ENCODE measurements around the gene DAAM2. TPM values are rescaled to one million over a fixed set of nuclear protein-coding genes. Genes with fewer than 3 reads are reported as not detected.

The DAAM2 gene
- total and polyA plus RNA-seq, 2 donors (not counting 1 experiment from before 2014, with no cell fraction given), result 41.5 to 48.2 TPM

- no peak overlapping the region for H2AFZ ChIP-seq (ENCODE audit: low read length)
- H3K4me2 ChIP-seq (ENCODE audit: extremely low read depth, insufficient read depth, low read length), result no peak overlapping the region
- peaks cover 10% of the 10 kb centered on the region for H3K36me3 ChIP-seq (ENCODE audit: control insufficient read depth, insufficient read depth, low read length)
- no peaks in the 10 kb centered on the region for H3K4me1 ChIP-seq (ENCODE audit: control insufficient read depth, extremely low read depth, insufficient read depth, low read length)
- H4K20me1 ChIP-seq (ENCODE audit: control insufficient read depth, extremely low read depth, insufficient read depth, low read length), result no peaks in the 10 kb centered on the region
- no peak for DNase-seq (ENCODE audit: low read depth in 2 of 2)
- no peaks in the 10 kb centered on the region for H3K79me2 ChIP-seq (ENCODE audit: control insufficient read depth, insufficient read depth, low read length)
- TF ChIP-seq CTCF (conservative IDR thresholded peaks at IDR 0.05 in 1 of 2, IDR thresholded peaks at IDR 0.05 in 1 of 2; ENCODE audit: low read depth in 1 of 2, low read length in 2 of 2) (no peak), EZH2 (IDR thresholded peaks at IDR 0.05; ENCODE audit: low read length, missing control alignments) (no peak)
- no peak overlapping the region for H3K4me3 ChIP-seq (replicated peaks in 1 of 4; ENCODE audit: control extremely low read depth in 1 of 4, insufficient read depth in 1 of 4, low read depth in 3 of 4, low read length in 4 of 4)
- H3K9ac ChIP-seq (ENCODE audit: insufficient read depth, low read length), result no peak overlapping the region
- no peak overlapping the region for H3K27ac ChIP-seq (ENCODE audit: insufficient read depth, low read length)
- no peaks in the 10 kb centered on the region for H3K9me3 ChIP-seq (ENCODE audit: control insufficient read depth, insufficient read depth, low read depth, low read length)
- no peaks in the 10 kb centered on the region for H3K27me3 ChIP-seq (ENCODE audit: control insufficient read depth, insufficient read depth, low read length)
These were observed 110.8 kb downstream of the DAAM2 start for GRCh38 chr6:39902786-39903465.

GRCh38 chr6:39903656-39904055 lies 111.5 kb downstream of the DAAM2 start:
- Histone ChIP-seq H3K27me3 (ENCODE audit: control insufficient read depth, insufficient read depth, low read length) (no peaks in the 10 kb centered on the region), H3K4me1 (ENCODE audit: control insufficient read depth, extremely low read depth, insufficient read depth, low read length) (no peaks in the 10 kb centered on the region), H3K9me3 (ENCODE audit: control insufficient read depth, insufficient read depth, low read depth, low read length) (no peaks in the 10 kb centered on the region), H2AFZ (ENCODE audit: low read length) (no peak overlapping the region), H3K36me3 (ENCODE audit: control insufficient read depth, insufficient read depth, low read length) (peaks cover 10% of the 10 kb centered on the region), H3K9ac (ENCODE audit: insufficient read depth, low read length) (no peak overlapping the region), H4K20me1 (ENCODE audit: control insufficient read depth, extremely low read depth, insufficient read depth, low read length) (no peaks in the 10 kb centered on the region), H3K4me3 (replicated peaks in 1 of 4; ENCODE audit: control extremely low read depth in 1 of 4, insufficient read depth in 1 of 4, low read depth in 3 of 4, low read length in 4 of 4) (no peak overlapping the region), H3K79me2 (ENCODE audit: control insufficient read depth, insufficient read depth, low read length) (no peaks in the 10 kb centered on the region), H3K27ac (ENCODE audit: insufficient read depth, low read length) (no peak overlapping the region), H3K4me2 (ENCODE audit: extremely low read depth, insufficient read depth, low read length) (no peak overlapping the region)
- TF ChIP-seq CTCF (conservative IDR thresholded peaks at IDR 0.05 in 1 of 2, IDR thresholded peaks at IDR 0.05 in 1 of 2; ENCODE audit: low read depth in 1 of 2, low read length in 2 of 2), result no peak
- no peak for TF ChIP-seq EZH2 (IDR thresholded peaks at IDR 0.05; ENCODE audit: low read length, missing control alignments)
- DNase-seq (ENCODE audit: low read depth in 2 of 2), result no peak

GRCh38 chr6:39904946-39905639 lies 112.9 kb downstream of the DAAM2 start:
- Histone ChIP-seq H3K27ac (ENCODE audit: insufficient read depth, low read length) (no peak overlapping the region), H2AFZ (ENCODE audit: low read length) (no peak overlapping the region), H3K4me1 (ENCODE audit: control insufficient read depth, extremely low read depth, insufficient read depth, low read length) (no peaks in the 10 kb centered on the region), H3K4me3 (replicated peaks in 1 of 4; ENCODE audit: control extremely low read depth in 1 of 4, insufficient read depth in 1 of 4, low read depth in 3 of 4, low read length in 4 of 4) (no peak overlapping the region), H3K27me3 (ENCODE audit: control insufficient read depth, insufficient read depth, low read length) (no peaks in the 10 kb centered on the region), H3K36me3 (ENCODE audit: control insufficient read depth, insufficient read depth, low read length) (peaks cover 9% of the 10 kb centered on the region), H3K9ac (ENCODE audit: insufficient read depth, low read length) (no peak overlapping the region), H4K20me1 (ENCODE audit: control insufficient read depth, extremely low read depth, insufficient read depth, low read length) (no peaks in the 10 kb centered on the region), H3K9me3 (ENCODE audit: control insufficient read depth, insufficient read depth, low read depth, low read length) (no peaks in the 10 kb centered on the region), H3K4me2 (ENCODE audit: extremely low read depth, insufficient read depth, low read length) (no peak overlapping the region), H3K79me2 (ENCODE audit: control insufficient read depth, insufficient read depth, low read length) (no peaks in the 10 kb centered on the region)
- DNase-seq (ENCODE audit: low read depth in 2 of 2), result no peak
- TF ChIP-seq CTCF (conservative IDR thresholded peaks at IDR 0.05 in 1 of 2, IDR thresholded peaks at IDR 0.05 in 1 of 2; ENCODE audit: low read depth in 1 of 2, low read length in 2 of 2) (no peak), EZH2 (IDR thresholded peaks at IDR 0.05; ENCODE audit: low read length, missing control alignments) (no peak)
